ENCODE measurements around the gene KBTBD12.
"Not testable (repeated sequence)": the region's sequence is repeated elsewhere in the genome, so short reads cannot be mapped to it uniquely, and the experiment has no call there.

Gene KBTBD12

GRCh38 chr3:127906653-127907052, 8.4 kb upstream of the KBTBD12 start:
- DNase-seq: not testable (repeated sequence)

- DNase-seq: no peak
These were observed 6.8 kb upstream of the KBTBD12 start for GRCh38 chr3:127908202-127908601.

GRCh38 chr3:127908951-127909350, 6.1 kb upstream of the KBTBD12 start:
- DNase-seq: no peak

GRCh38 chr3:127909646-127910045, 5.4 kb upstream of the KBTBD12 start:
- no peak for DNase-seq

- no peak for DNase-seq
These were observed 3.6 kb upstream of the KBTBD12 start for GRCh38 chr3:127911421-127911931.

- not testable (repeated sequence) for DNase-seq
These were observed 1.2 kb upstream of the KBTBD12 start for GRCh38 chr3:127913841-127914240.

- DNase-seq: no peak
These were observed 448 bp upstream of the KBTBD12 start for GRCh38 chr3:127914584-127914983.

GRCh38 chr3:127915937-127916493, 983 bp downstream of the KBTBD12 start:
- DNase-seq: no peak

GRCh38 chr3:127920738-127921137, 5.7 kb downstream of the KBTBD12 start:
- no peak for DNase-seq

- DNase-seq: no peak
These were observed 8.6 kb downstream of the KBTBD12 start for GRCh38 chr3:127923611-127924010.

- DNase-seq: no peak
These were observed 10.4 kb downstream of the KBTBD12 start for GRCh38 chr3:127925384-127925783.

- no peak for DNase-seq
These were observed 13.0 kb downstream of the KBTBD12 start for GRCh38 chr3:127927829-127928604.

GRCh38 chr3:127929818-127930413, 14.9 kb downstream of the KBTBD12 start:
- no peak for DNase-seq

GRCh38 chr3:127933396-127933795, 18.4 kb downstream of the KBTBD12 start:
- no peak for DNase-seq

GRCh38 chr3:127938800-127939199, 23.8 kb downstream of the KBTBD12 start:
- DNase-seq: no peak

- DNase-seq: no peak
These were observed 25.1 kb downstream of the KBTBD12 start for GRCh38 chr3:127940116-127940515.

GRCh38 chr3:127942613-127943012, 27.6 kb downstream of the KBTBD12 start:
- DNase-seq: no peak

GRCh38 chr3:127948211-127948610, 33.2 kb downstream of the KBTBD12 start:
- no peak for DNase-seq

- DNase-seq: no peak
These were observed 34.5 kb downstream of the KBTBD12 start for GRCh38 chr3:127949446-127950055.

GRCh38 chr3:127951276-127951675, 36.2 kb downstream of the KBTBD12 start:
- DNase-seq: no peak

- no peak for DNase-seq
These were observed 38.3 kb downstream of the KBTBD12 start for GRCh38 chr3:127953091-127954035.

GRCh38 chr3:127954640-127955039, 39.6 kb downstream of the KBTBD12 start:
- DNase-seq: no peak

All from CD4-positive, alpha-beta T cell treated with Interleukin-4 for 4 hours (primary cell).